K562 (cell line): Measurements from ENCODE around the gene TMEM237. TPM values are rescaled to one million over a fixed set of nuclear protein-coding genes. Genes with fewer than 3 reads are reported as not detected.

ENCODE experiments used
- ATAC-seq: fragments of 200-7000 bp; cut with Tn5 transposase; 3 replicates; pipeline ENCODE4 v1.9.1; 2020; ENCODE audit warnings: moderate library complexity
- BruUV-seq: library from RNA; stranded (reverse); fragments of 400-500 nt; replicated peaks from 2 replicates; lab custom pipeline; 2021; lab: Mats Ljungman, UMichigan
- CTCF ChIA-PET: fragments of 300-600 bp; formaldehyde crosslinking; extraction: SDS; loops from one replicate; lab custom pipeline; 2021; ENCODE audit warnings: low intra/inter-chr PET ratio; lab: Yijun Ruan, JAX
- POLR2A ChIA-PET: fragments of 300-600, 350-650 bp; sonication (Branson Sonifier 250); formaldehyde crosslinking; extraction: SDS; loops from one replicate; lab custom pipeline; 2021; ENCODE audit warnings: antibody characterized with exemption, inconsistent platforms; lab: Yijun Ruan, JAX
- DNase-seq, 4 experiments: peaks; one replicate each; pipeline versions ENCODE4 v3.0.0 to v3.0.0-alpha.2; 2011 to 2018; ENCODE audit warnings: low spot score in 3 of 4, mixed read lengths in 3 of 4; ENCODE audit errors: extremely low read depth in 1 of 4
- FAIRE-seq: peaks from 2 replicates; lab custom pipeline; 2011; peaks lifted over from hg19 to GRCh38; lab: Jason Lieb, UNC
- H2AFZ ChIP-seq: 2 replicates; pipeline ENCODE4 v1.6.0; 2011; ENCODE audit warnings: low read depth, low read length, control low read depth, inconsistent platforms
- H3K27ac ChIP-seq: fragments of 200-600 bp; 3 replicates; pipeline ENCODE4 v1.8.0; 2011; ENCODE audit warnings: low read depth, mild to moderate bottlenecking, control low read depth, inconsistent platforms, low read length, moderate library complexity, mixed read lengths; ENCODE audit errors: extremely low read depth
- H3K27me3 ChIP-seq, 2 experiments: fragments of 300-600 bp in 1 of 2; 2 replicates in 1 of 2; 3 replicates in 1 of 2; pipeline versions ENCODE4 v1.6.0 to v1.8.0; 2011; ENCODE audit warnings: inconsistent platforms in 2 of 2, low read length in 2 of 2, mild to moderate bottlenecking in 1 of 2, mixed read lengths in 1 of 2, moderate library complexity in 1 of 2; ENCODE audit not compliant: control insufficient read depth in 2 of 2, insufficient read depth in 2 of 2
- H3K36me3 ChIP-seq: fragments of 300-600 bp; 3 replicates; pipeline ENCODE4 v1.8.0; 2011; ENCODE audit warnings: mild to moderate bottlenecking, low read length, inconsistent platforms; ENCODE audit not compliant: control insufficient read depth, insufficient read depth
- H3K4me1 ChIP-seq, 2 experiments: fragments of 200-600 bp in 1 of 2; replicated peaks in 1 of 2; 2 replicates in 1 of 2; 3 replicates in 1 of 2; pipeline versions ENCODE4 v1.5.1 to v1.8.0; 2011; ENCODE audit warnings: inconsistent platforms in 2 of 2, low read length in 2 of 2, mild to moderate bottlenecking in 1 of 2, mixed read lengths in 1 of 2, moderate library complexity in 1 of 2; ENCODE audit not compliant: control insufficient read depth in 2 of 2, insufficient read depth in 2 of 2
- H3K4me2 ChIP-seq: 2 replicates; pipeline ENCODE4 v1.6.1; 2011; ENCODE audit warnings: low read length, control low read depth, inconsistent platforms, mixed read lengths; ENCODE audit not compliant: insufficient read depth
- H3K4me3 ChIP-seq: fragments of 200-600 bp; sonication (generic), shearing (Covaris generic); 2 replicates; pipeline ENCODE4 v1.5.1; 2016; ENCODE audit warnings: control low read depth, inconsistent platforms
- H3K79me2 ChIP-seq: fragments of 200-600 bp; 3 replicates; pipeline ENCODE4 v1.8.0; 2011; ENCODE audit warnings: low read length, inconsistent platforms; ENCODE audit not compliant: control insufficient read depth, insufficient read depth
- H3K9ac ChIP-seq, 2 experiments: 2 replicates each; pipeline versions ENCODE4 v1.6.0 to v1.6.1; 2011; ENCODE audit warnings: low read depth in 2 of 2, low read length in 2 of 2, control low read depth in 1 of 2, inconsistent platforms in 1 of 2, mild to moderate bottlenecking in 1 of 2, mixed read lengths in 1 of 2; ENCODE audit not compliant: insufficient read depth in 1 of 2
- H3K9me1 ChIP-seq: one replicate; pipeline ENCODE4 v1.6.0; 2011; ENCODE audit warnings: inconsistent platforms, mild to moderate bottlenecking, low read length, moderate library complexity; ENCODE audit not compliant: control insufficient read depth, insufficient read depth
- H3K9me3 ChIP-seq: replicated peaks from 2 replicates; pipeline ENCODE4 v1.5.1; 2011; ENCODE audit warnings: low read depth, low read length, inconsistent platforms; ENCODE audit not compliant: control insufficient read depth, insufficient read depth
- H4K20me1 ChIP-seq: replicated peaks from 2 replicates; pipeline ENCODE4 v1.6.1; 2011; ENCODE audit warnings: low read length, inconsistent platforms, mixed read lengths; ENCODE audit not compliant: control insufficient read depth, insufficient read depth
- CCNT2 ChIP-seq: IDR thresholded peaks from 2 replicates; pipeline ENCODE4 v1.6.1; 2011; ENCODE audit warnings: borderline replicate concordance, low read depth, mild to moderate bottlenecking, moderate library complexity, mixed read lengths, low read length; ENCODE audit not compliant: insufficient read length; ENCODE audit errors: extremely low read depth
- ETV6 ChIP-seq, 3 experiments: fragments of 150-350 bp in 1 of 3; sonication (generic) in 1 of 3; formaldehyde crosslinking in 1 of 3; IDR thresholded peaks; 2 replicates each; pipeline versions ENCODE4 v1.6.1 to v1.8.0; 2014 to 2022; ENCODE audit warnings: borderline replicate concordance in 2 of 3, low read depth in 2 of 3, antibody characterized with exemption in 1 of 3, low read length in 1 of 3, mild to moderate bottlenecking in 1 of 3, missing genetic modification reagents in 1 of 3
- HNRNPH1 ChIP-seq: fragments of 200-400 bp; formaldehyde crosslinking; optimal IDR thresholded peaks from 2 replicates; pipeline ENCODE3; 2017; ENCODE audit warnings: low read depth, mild to moderate bottlenecking, low read length, moderate library complexity
- MAFK ChIP-seq: IDR thresholded peaks from 2 replicates; pipeline ENCODE4 v1.6.1; 2011; ENCODE audit warnings: low read length, improper control_type of control experiment
- MEF2A ChIP-seq: IDR thresholded peaks from 2 replicates; pipeline ENCODE4 v1.6.1; 2011; ENCODE audit warnings: low read depth, mild to moderate bottlenecking, low read length, moderate library complexity; ENCODE audit not compliant: control insufficient read depth
- MTF1 ChIP-seq: fragments of 250-450 bp; sonication (Bioruptor Pico); IDR thresholded peaks from 2 replicates; pipeline ENCODE4 v1.9.0; 2021; ENCODE audit warnings: moderate library complexity, mild to moderate bottlenecking, inconsistent platforms, borderline replicate concordance
- SIX5 ChIP-seq, 2 experiments: IDR thresholded peaks; 2 replicates each; pipeline ENCODE4 v1.6.1; 2011; ENCODE audit warnings: low read length in 2 of 2, borderline replicate concordance in 1 of 2, low read depth in 1 of 2, mild to moderate bottlenecking in 1 of 2, moderate library complexity in 1 of 2; ENCODE audit not compliant: insufficient read depth in 1 of 2
- TSC22D4 ChIP-seq: fragments of 450-650 bp; IDR thresholded peaks from 2 replicates; pipeline ENCODE4 v1.6.1; 2016; ENCODE audit warnings: missing genetic modification characterization, missing biosample characterization, control low read depth
- ZSCAN29 ChIP-seq: fragments of 450-650 bp; IDR thresholded peaks from 2 replicates; pipeline ENCODE4 v1.6.1; 2017
- WGBS: fragments of 100-300 bp; shearing (Covaris generic); methylation state at CpG from one replicate; pipeline ENCODE4 v1.1.6; 2016; ENCODE audit warnings: low coverage, mixed read lengths; ENCODE audit not compliant: insufficient coverage; ENCODE audit errors: missing lambda C conversion rate; 5-methylcytosine and 5-hydroxymethylcytosine counted together
- in situ Hi-C: fragments of 300-500 bp; cut with MboI; formaldehyde crosslinking; loops from 4 replicates; pipeline ENCODE4 v1.15.0; 2018; ENCODE audit warnings: inconsistent platforms, mixed read lengths
- intact Hi-C: fragments of 100-400 bp; cut with micrococcal nuclease; formaldehyde crosslinking; loops from 2 replicates; pipeline ENCODE4 v1.14.2; 2022
- polyA plus RNA-seq, 8 experiments: library from polyadenylated mRNA; depleted of rRNA in 4 of 8; stranded (reverse) in 5 of 8; unstranded in 3 of 8; fragments of >200 nt; fragmentation: Nextera tagmentation in 2 of 8; fragmentation: Illumina TruSeq in 1 of 8; extraction: Ambion mirVana in 2 of 8; extraction: Trizol in 1 of 8; gene quantifications; 2 replicates each; pipeline versions ENCODE4 v1.2.1 to v1.2.3, GENCODE V29; 2011 to 2014; ENCODE audit warnings: inconsistent platforms in 1 of 8, missing spikeins in 1 of 8
- total RNA-seq, 7 experiments: library from RNA; depleted of rRNA in 6 of 7; stranded (reverse); fragments of >200 nt in 6 of 7; fragmentation: Illumina TruSeq in 2 of 7; extraction: Trizol in 2 of 7; gene quantifications; 2 replicates each; pipeline versions ENCODE4 v1.2.1 to v1.2.3, GENCODE V29; 2011 to 2021; ENCODE audit warnings: low replicate concordance in 1 of 7
- TF ChIP-seq, protein P1 (sequence below): fragments of 250-450 bp; sonication (Bioruptor Pico); IDR thresholded peaks from 2 replicates; pipeline ENCODE4 v1.8.0; 2021; ENCODE audit warnings: mild to moderate bottlenecking, moderate library complexity
- TF ChIP-seq, protein P2 (sequence below): sonication (generic); formaldehyde crosslinking; IDR thresholded peaks from 2 replicates; pipeline ENCODE4 v1.8.1; 2023; ENCODE audit warnings: mild to moderate bottlenecking, missing genetic modification reagents
- TF ChIP-seq, protein P3 (sequence below): IDR thresholded peaks from 2 replicates; pipeline ENCODE4 v1.6.1; 2012; ENCODE audit warnings: low read depth, low read length, improper control_type of control experiment, borderline replicate concordance
- TF ChIP-seq, protein P4 (sequence below): sonication (generic); formaldehyde crosslinking; IDR thresholded peaks from 2 replicates; pipeline ENCODE4 v1.8.0; 2023; ENCODE audit warnings: mild to moderate bottlenecking, missing genetic modification reagents

The TMEM237 gene
- total and polyA plus RNA-seq, 9 of the 15 experiments (the other 6 are each of a cell fraction or from before 2014, with no cell fraction given): 6.2 to 25.6 (median 17.9) TPM

DNA sequence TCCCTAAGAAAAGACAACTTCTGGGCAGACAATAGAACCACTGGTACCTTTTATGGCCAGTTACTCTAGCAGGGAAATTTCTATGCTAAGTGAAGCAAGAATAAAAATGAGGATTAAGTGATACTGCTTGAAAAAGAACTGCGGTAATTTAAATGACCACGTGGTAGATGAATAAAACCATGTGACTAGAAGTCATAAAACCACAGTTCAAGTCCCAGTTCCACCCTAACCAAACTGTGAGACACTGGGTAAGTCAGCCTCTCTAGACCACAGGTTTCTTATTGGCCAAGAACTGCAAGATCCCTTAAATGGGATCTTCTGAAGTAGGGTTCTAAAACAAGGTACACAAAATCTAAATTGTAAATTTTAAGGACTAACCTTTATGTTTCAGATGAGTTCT is 12.7 kb downstream of the TMEM237 start (continued):
- TF ChIP-seq, protein P1, sequence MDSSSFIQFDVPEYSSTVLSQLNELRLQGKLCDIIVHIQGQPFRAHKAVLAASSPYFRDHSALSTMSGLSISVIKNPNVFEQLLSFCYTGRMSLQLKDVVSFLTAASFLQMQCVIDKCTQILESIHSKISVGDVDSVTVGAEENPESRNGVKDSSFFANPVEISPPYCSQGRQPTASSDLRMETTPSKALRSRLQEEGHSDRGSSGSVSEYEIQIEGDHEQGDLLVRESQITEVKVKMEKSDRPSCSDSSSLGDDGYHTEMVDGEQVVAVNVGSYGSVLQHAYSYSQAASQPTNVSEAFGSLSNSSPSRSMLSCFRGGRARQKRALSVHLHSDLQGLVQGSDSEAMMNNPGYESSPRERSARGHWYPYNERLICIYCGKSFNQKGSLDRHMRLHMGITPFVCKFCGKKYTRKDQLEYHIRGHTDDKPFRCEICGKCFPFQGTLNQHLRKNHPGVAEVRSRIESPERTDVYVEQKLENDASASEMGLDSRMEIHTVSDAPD: no peak
- TF ChIP-seq HNRNPH1: no peak
- no peak for TF ChIP-seq ZSCAN29

DNA sequence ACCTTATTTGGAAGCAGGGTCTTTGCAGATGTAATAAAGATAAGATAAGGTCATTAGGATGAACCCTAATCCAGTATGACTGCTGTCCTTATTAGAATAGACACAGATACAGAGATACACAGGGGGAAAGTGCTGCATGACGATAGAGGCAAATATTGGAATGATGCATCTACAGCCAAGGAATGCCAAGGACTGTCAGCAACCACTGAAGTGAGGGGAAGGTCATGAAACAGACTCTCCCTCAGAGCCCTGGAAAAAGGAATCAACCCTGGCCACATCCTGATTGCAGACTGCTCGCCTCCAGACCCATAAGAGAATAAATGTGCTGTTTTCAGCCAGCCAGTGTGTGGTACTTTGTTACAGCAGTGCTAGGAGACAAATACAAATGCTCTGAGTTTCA is 14.8 kb downstream of the TMEM237 start:
- DNase-seq: no peak
- CTCF ChIA-PET: no interaction called here
- no peak overlapping the region for H3K4me2 ChIP-seq
- TF ChIP-seq, protein P2, sequence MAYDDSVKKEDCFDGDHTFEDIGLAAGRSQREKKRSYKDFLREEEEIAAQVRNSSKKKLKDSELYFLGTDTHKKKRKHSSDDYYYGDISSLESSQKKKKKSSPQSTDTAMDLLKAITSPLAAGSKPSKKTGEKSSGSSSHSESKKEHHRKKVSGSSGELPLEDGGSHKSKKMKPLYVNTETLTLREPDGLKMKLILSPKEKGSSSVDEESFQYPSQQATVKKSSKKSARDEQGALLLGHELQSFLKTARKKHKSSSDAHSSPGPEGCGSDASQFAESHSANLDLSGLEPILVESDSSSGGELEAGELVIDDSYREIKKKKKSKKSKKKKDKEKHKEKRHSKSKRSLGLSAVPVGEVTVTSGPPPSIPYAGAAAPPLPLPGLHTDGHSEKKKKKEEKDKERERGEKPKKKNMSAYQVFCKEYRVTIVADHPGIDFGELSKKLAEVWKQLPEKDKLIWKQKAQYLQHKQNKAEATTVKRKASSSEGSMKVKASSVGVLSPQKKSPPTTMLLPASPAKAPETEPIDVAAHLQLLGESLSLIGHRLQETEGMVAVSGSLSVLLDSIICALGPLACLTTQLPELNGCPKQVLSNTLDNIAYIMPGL (CRISPR knock-in tag): no peak
- TF ChIP-seq CCNT2 (no peak), ETV6 (IDR thresholded peaks at IDR 0.05; ENCODE audit: borderline replicate concordance in 1 of 2, low read depth in 2 of 2, low read length in 1 of 2) (no peak), ETV6 (CRISPR knock-in tag; IDR thresholded peaks at IDR 0.05; ENCODE audit: borderline replicate concordance) (no peak), MEF2A (no peak), MTF1 (no peak), SIX5 (IDR thresholded peaks at IDR 0.05; ENCODE audit: borderline replicate concordance in 1 of 2, insufficient read depth in 1 of 2, low read depth in 1 of 2, low read length in 2 of 2) (no peak), MAFK (no peak), TSC22D4 (tag) (no peak)
- TF ChIP-seq, protein P3, sequence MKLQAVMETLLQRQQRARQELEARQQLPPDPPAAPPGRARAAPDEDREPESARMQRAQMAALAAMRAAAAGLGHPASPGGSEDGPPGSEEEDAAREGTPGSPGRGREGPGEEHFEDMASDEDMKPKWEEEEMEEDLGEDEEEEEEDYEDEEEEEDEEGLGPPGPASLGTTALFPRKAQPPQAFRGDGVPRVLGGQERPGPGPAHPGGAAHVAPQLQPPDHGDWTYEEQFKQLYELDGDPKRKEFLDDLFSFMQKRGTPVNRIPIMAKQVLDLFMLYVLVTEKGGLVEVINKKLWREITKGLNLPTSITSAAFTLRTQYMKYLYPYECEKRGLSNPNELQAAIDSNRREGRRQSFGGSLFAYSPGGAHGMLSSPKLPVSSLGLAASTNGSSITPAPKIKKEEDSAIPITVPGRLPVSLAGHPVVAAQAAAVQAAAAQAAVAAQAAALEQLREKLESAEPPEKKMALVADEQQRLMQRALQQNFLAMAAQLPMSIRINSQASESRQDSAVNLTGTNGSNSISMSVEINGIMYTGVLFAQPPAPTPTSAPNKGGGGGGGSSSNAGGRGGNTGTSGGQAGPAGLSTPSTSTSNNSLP: no peak
- TF ChIP-seq, protein P4, sequence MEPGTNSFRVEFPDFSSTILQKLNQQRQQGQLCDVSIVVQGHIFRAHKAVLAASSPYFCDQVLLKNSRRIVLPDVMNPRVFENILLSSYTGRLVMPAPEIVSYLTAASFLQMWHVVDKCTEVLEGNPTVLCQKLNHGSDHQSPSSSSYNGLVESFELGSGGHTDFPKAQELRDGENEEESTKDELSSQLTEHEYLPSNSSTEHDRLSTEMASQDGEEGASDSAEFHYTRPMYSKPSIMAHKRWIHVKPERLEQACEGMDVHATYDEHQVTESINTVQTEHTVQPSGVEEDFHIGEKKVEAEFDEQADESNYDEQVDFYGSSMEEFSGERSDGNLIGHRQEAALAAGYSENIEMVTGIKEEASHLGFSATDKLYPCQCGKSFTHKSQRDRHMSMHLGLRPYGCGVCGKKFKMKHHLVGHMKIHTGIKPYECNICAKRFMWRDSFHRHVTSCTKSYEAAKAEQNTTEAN (CRISPR knock-in tag): no peak

More for the DNA sequence above, 14.8 kb downstream of the TMEM237 start:
- FAIRE-seq (no peak), ATAC-seq (no peak)
- Histone ChIP-seq H4K20me1 (no peaks in the 10 kb centered on the region), H3K27me3 (no peaks in the 10 kb centered on the region), H3K9ac (no peak overlapping the region), H3K4me1 (no peaks in the 10 kb centered on the region; a peak in 1 of 5 replicates), H3K9me1 (no peaks in the 10 kb centered on the region), H3K36me3 (peaks cover 16% of the 10 kb centered on the region; the same call in 1 of the 3 replicates), H3K9me3 (no peaks in the 10 kb centered on the region), H3K4me3 (no peak overlapping the region), H3K27ac (no peak overlapping the region), H2AFZ (no peak overlapping the region), H3K79me2 (no peaks in the 10 kb centered on the region)
- in situ Hi-C loops: no loop called here
- 72% methylated on average over 2 of the region's 2 CpGs for WGBS
- no TSS peak for BruUV-seq
- POLR2A ChIA-PET: no interaction called here
- intact Hi-C loops: no loop called here
